Panc1 (cell line): ENCODE measurements around the gene ZNF592.

Experiments
- CTCF ChIP-seq: fragments of 450-650 bp; IDR thresholded peaks from 2 replicates; pipeline ENCODE4 v1.5.1; 2017; ENCODE audit warnings: mild to moderate bottlenecking
- POLR2AphosphoS5 ChIP-seq: IDR thresholded peaks from 2 replicates; pipeline ENCODE4 v1.6.1; 2012; ENCODE audit warnings: mild to moderate bottlenecking, low read depth, low read length, moderate library complexity
- REST ChIP-seq, 2 experiments: IDR thresholded peaks; 2 replicates each; pipeline ENCODE4 v1.6.1; 2011 to 2012; ENCODE audit warnings: low read depth in 2 of 2, control low read depth in 1 of 2, low read length in 1 of 2, mild to moderate bottlenecking in 1 of 2, moderate library complexity in 1 of 2; ENCODE audit not compliant: insufficient read depth in 1 of 2
- SIN3A ChIP-seq: IDR thresholded peaks from 2 replicates; pipeline ENCODE4 v1.6.1; 2012; ENCODE audit warnings: low read depth, mild to moderate bottlenecking, low read length, moderate library complexity, borderline replicate concordance; ENCODE audit not compliant: insufficient read depth
- TCF7L2 ChIP-seq: IDR thresholded peaks from 2 replicates; pipeline ENCODE4 v1.6.1; 2011; ENCODE audit warnings: mild to moderate bottlenecking, low read depth, low read length, inconsistent platforms

GRCh38 chr15:84832448-84833040 is 84.2 kb downstream of the ZNF592 start:
- TF ChIP-seq SIN3A (no peak), CTCF (no peak), REST (IDR thresholded peaks at IDR 0.05; ENCODE audit: insufficient read depth in 1 of 2, low read depth in 2 of 2, low read length in 1 of 2) (no peak), POLR2AphosphoS5 (no peak), TCF7L2 (no peak)
